ENCODE results near the gene SHH.

DNA sequence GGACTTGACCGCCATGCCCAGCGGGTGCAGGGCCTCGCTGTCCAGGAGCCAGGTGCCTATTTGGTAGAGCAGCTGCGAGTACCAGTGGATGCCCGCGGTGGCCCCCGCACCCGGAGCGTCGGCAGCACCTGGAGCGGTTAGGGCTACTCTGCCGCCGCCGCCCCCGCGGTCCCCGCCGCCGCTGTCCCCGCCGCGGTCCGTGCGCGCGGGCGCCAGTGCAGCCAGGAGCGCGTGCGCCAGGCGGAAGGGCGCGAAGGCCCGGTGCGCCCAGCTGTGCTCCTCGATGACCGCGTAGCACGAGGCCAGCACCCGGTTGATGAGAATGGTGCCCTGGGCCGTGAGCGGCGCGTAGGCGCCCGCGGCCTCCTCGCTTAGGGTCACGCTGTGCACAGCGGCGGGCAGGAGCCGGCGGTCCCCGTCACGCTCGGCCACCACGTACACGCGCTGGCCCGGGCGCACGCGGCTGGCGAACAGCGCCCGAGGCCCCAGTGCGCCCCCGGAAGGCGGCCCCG is 9.3 kb downstream of the SHH start:
- TF ChIP-seq POLR2AphosphoS5 (IDR thresholded peaks at IDR 0.05; ENCODE audit: insufficient read depth in 1 of 2, low read depth in 1 of 2) (no peak), POLR2A (IDR thresholded peaks at IDR 0.05) (no peak)

Measured in vagina (tissue), 2 donors.